Stomach (tissue), 4 donors: ENCODE data around the gene CTNNA3.

Source experiments
- POLR2A ChIP-seq, 4 donors: fragments of 450-650 bp; IDR thresholded peaks; one replicate each; pipeline ENCODE4 v1.6.1; 2016; ENCODE audit warnings: antibody characterized with exemption in 4 of 4, control low read depth in 2 of 4, mild to moderate bottlenecking in 1 of 4, moderate library complexity in 1 of 4
- POLR2AphosphoS5 ChIP-seq, 3 donors: sonication (generic); formaldehyde crosslinking; IDR thresholded peaks; one replicate each; pipeline ENCODE4 v1.6.1; 2016; ENCODE audit warnings: antibody characterized with exemption in 3 of 3
- TF ChIP-seq, protein P1 (sequence below), 7 experiments: fragments of 450-650 bp in 4 of 7; fragments of 200-600 bp in 3 of 7; sonication (generic) in 3 of 7; IDR thresholded peaks; one replicate each; pipeline ENCODE4 v1.5.1; 2016 to 2019; ENCODE audit warnings: antibody characterized with exemption in 7 of 7, control low read depth in 2 of 7, mild to moderate bottlenecking in 1 of 7

DNA sequence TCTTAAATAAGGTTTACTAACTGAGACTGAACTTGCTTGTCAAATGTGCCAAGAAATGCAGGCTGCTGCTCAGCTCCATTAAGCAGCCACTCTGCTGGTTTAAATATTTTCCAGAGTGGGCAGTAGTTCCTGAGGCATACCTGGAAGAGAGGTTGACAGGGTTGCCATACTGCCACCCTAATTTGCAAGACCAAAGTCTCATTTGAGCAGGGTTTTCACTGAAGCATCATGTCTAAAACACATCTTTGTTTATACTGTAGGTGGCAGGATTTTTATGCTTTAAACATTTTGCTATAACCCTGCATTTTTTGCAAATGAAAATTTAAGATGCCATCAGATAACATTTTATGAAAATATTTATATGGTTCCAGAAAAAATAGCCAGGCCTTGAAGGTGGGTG is 1388.2 kb downstream of the CTNNA3 start:
- TF ChIP-seq, protein P1, sequence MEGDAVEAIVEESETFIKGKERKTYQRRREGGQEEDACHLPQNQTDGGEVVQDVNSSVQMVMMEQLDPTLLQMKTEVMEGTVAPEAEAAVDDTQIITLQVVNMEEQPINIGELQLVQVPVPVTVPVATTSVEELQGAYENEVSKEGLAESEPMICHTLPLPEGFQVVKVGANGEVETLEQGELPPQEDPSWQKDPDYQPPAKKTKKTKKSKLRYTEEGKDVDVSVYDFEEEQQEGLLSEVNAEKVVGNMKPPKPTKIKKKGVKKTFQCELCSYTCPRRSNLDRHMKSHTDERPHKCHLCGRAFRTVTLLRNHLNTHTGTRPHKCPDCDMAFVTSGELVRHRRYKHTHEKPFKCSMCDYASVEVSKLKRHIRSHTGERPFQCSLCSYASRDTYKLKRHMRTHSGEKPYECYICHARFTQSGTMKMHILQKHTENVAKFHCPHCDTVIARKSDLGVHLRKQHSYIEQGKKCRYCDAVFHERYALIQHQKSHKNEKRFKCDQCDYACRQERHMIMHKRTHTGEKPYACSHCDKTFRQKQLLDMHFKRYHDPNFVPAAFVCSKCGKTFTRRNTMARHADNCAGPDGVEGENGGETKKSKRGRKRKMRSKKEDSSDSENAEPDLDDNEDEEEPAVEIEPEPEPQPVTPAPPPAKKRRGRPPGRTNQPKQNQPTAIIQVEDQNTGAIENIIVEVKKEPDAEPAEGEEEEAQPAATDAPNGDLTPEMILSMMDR (IDR thresholded peaks at IDR 0.05) = no peak
- TF ChIP-seq POLR2AphosphoS5 (IDR thresholded peaks at IDR 0.05) = no peak
- TF ChIP-seq POLR2A (IDR thresholded peaks at IDR 0.05) = no peak
